ENCODE data around the gene LTBP1.

Gene LTBP1

DNA sequence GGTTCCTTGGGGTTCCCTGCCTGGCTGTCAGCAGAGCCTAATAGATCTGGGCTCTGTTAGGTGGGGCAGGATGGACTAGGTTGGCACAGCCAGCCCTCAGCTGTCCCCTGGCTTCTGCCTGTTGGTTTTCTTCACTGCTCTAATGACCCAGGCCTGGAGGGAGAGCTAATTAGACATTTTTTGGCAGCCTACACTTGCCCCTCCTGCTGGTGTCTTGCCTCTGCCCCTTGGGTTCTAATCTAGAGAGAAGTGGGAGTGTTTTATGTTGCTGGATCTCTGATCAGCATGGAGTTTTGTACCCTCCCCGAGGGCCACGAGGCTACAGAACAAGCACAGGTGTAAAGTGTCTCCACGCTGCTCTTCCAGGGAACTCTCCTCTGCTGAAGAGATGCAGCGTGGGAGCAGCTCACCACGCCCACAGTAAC lies 330.3 kb downstream of the LTBP1 start:
- peak; percentile 30 to 74 for DNase-seq

DNA sequence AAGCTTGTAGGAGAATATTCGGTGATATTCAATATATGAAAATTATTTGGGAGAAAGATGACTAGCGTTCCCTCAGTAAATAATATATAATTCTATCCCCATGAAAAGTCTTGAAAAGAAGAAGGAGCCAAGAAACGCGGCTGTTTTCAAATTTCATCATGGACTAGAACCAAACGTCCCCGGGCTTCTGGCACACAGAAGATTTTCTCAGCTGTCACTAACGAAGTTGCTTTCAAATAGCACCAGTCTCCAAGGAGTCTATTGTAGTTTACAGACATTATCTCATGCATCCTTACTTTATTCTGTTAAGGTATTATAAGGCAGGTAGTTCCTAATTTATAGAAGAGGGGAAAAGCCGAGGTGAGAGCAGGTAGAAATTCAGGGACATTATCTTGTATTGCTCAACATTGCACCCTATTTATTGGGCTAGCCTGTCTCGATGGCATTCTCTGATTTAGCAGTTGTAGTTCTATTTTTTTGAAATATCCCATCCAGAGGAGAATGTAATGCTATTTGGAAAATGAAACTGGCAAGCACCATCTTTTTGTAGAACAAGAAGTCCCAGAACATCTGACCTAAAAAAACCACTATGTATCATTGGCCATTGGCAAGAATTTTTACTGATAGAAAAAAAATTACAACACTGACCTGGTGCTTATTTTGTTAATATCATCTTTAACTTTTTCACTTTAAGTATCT lies 331.6 kb downstream of the LTBP1 start:
- DNase-seq = peak in 1 of 2 experiments; percentile 14

DNA sequence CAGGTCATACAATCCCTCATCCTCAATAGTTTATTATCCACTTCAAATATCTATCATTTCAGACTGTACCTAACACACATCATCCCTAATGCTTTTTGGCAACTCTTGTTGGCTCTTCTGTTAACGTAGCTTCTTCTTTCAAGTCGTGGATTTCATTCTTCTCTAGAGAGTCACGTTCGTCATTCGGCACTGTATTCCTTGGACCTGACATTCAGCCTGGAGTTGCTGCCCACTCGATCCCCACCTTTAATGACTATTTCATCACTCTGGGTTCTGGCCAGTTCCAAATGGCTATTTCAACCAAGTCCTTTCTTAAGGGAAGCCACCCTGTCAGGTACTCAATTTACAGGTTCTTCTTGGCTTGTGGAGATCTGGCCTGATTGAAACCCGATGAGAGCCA lies 337.5 kb downstream of the LTBP1 start:
- no peak for DNase-seq

DNA sequence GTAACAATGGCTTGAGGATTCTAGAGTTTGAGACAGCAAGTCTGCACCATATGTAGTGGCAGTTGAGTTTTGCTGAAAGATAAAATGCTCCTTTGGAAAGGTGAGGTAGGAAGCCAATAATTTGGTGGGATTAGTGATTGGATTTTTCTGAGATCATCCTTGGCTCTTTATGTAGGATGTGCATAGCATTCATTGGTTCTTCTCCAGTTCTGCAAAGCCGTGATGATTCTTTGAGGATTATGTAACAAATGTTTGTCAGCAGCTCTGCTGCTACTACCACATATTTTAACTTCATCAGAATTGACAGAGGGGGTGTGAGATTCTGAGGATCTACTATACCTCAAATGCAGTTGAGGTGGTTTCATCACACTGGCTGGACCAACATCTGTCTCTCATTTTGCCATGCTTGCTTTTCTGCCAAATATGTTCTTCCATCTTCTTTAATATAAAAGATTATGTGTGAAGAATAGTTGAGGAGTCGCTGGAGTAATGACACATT lies 340.8 kb downstream of the LTBP1 start:
- no peak for DNase-seq

DNA sequence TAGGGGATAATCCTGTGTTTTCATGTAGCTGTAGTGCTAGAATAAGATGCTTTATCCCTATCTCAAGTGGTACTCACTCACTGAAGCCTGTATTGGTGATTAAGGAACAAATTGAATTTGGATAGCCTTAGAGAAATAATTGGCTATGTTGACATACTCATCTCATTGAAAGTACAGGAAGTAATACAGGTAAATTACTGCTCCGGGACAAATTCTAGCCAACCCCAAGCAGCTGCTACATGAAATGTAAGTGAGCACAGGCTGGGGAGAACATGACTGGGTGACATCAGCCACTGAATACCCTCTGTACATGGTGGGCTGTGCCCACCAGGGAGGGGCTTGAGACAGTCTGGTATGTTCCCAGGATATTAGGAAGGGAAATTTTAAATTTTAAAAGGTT lies 341.3 kb downstream of the LTBP1 start:
- DNase-seq = no peak

DNA sequence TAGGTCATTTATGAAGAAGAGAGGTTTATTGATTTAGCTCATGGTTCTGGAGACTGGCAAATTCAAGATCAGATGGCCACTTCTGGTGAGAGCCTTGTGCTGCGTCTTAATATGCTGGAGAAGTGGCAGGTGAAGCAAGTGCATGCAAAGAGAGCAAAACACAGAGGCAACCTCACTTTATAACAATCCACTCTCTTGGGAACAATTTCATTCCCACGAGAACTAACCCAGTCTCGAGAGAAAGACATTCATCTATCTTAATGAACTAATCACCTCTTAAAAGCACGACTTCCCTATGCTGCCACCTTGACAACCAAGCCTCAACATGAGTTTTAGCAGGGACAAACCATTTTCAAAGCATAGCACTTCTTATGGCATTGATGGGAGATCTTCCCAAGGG lies 343.2 kb downstream of the LTBP1 start:
- DNase-seq = no peak

DNA sequence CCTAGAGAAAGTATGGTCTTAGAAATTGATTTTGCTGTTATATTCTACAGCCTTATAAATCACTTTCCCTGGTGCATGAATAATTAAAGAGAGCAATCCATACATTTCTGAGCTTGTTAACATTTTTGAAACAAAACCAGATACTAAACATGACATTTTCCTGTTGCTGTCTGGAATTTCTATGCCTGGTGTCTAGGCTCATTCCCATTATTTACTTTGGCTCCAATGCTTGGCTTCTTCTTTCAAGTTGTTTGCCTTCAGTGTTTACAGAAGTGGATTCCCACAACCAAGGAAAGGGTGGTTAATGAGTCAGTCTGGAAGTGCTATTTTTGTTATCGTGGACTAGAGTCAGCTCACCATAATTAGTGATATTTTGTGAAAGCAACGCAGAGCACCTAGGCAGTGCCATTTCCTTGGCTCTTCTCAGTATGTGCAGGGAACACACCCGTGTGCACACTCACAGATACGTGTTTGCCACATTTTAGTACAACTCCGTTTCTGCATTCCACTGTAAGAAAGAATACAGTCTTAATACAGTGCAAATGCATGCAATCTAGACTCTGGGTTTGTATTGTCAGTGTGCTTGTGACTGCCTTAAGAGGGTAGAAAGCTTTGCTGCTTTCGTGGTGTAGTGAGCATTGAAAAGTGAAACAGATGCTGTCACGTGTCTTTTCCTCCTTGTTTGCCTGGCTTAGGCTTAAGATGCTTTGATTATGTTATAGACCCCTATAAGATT lies 344.7 kb downstream of the LTBP1 start:
- DNase-seq = peak; percentile 51 to 78

DNA sequence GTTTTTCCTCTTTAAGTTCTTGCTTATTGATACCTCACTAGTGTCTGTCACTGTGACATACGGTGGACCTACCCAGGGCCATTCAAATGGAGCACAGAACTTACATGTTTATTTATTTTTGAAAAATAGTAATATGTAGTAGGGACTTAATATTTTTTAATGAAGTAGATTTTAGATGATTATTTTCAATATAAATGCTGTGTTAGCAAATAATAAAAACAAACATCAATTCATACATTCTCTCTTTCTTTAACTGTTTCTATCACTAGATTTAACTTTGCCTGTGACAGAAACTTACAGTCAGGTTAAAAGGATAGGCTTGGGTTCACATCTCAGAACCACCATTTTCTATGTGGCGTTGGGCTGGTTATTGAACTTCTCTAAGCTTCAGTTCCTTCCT lies 345.3 kb downstream of the LTBP1 start:
- no peak for DNase-seq

DNA sequence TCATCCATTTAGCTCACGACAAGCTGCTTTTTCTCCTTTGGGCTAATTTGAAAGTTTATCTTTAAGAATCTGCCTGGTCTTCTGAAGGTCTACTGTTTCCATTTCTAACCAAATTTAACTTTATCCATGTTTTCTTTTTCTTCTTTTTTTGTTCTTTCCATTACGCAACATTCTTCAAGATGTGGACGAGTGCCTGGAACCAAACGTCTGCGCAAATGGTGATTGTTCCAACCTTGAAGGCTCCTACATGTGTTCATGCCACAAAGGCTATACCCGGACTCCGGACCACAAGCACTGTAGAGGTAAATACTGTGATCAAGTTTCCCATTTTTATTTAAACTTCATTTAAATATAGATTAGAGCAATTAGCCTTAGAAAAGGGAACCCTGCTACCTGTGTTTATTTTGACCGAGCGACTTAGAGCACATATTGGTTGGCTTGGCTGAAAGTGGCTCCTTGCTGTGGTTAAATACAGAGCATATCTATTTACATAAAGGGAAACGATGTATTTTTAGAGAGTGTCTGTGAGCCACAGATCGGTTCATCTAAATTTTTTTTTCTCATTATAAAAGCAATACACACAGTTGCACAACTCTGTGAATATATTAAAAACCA lies 346.3 kb downstream of the LTBP1 start:
- no peak for DNase-seq

DNA sequence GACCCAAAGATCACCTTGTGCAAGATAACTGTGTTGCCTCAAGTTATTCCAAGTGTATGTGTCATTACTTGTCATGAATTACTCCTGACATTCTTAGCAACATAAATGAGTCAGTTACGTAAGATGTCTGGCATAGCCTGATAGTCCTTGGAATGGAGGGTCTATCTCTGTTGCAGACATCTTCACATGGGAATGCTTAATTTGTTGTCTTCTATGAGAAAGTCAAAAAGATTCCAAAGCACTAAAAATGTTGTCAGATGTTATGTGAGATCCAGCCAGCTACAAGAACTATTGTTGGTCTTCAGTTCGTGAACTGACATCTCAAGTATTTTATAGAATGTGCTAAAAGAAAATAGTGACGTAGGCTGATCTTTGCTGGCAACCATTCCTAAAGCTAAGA lies 351.5 kb downstream of the LTBP1 start:
- no peak for DNase-seq

DNA sequence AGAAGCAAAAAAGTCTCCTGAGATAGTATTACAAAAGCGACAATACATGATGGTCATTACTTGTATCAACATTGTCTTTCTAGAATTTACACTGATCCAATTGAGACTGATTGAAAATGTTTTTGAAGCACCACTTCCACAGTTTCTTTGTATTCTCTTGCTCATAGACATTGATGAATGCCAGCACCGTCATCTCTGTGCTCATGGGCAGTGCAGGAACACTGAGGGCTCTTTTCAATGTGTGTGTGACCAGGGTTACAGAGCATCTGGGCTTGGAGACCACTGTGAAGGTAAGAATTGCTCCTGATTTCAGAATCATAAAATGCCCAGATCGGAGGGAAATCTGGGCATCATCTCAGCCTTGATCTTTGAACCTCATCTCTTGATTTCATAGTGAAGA lies 354.6 kb downstream of the LTBP1 start:
- no peak for DNase-seq

DNA sequence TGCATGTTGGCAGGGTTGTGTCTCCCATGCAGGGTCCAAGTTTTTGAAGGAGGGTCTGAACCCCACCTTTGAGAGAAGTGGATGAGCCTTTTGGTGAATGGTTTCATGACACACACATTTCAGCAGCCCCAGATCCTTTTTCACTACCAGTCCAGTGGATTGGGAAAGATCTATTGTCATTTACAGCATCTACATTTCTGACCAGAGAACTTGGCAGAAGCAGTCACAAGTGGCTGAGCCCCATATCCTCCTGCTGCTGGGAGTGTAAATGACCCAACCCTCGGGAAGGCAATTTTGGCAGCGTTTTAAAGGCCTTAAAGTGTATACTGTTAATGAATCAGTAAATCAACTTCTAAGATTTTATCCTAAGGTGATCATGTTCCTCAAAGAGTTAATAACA lies 355.6 kb downstream of the LTBP1 start:
- DNase-seq = no peak

DNA sequence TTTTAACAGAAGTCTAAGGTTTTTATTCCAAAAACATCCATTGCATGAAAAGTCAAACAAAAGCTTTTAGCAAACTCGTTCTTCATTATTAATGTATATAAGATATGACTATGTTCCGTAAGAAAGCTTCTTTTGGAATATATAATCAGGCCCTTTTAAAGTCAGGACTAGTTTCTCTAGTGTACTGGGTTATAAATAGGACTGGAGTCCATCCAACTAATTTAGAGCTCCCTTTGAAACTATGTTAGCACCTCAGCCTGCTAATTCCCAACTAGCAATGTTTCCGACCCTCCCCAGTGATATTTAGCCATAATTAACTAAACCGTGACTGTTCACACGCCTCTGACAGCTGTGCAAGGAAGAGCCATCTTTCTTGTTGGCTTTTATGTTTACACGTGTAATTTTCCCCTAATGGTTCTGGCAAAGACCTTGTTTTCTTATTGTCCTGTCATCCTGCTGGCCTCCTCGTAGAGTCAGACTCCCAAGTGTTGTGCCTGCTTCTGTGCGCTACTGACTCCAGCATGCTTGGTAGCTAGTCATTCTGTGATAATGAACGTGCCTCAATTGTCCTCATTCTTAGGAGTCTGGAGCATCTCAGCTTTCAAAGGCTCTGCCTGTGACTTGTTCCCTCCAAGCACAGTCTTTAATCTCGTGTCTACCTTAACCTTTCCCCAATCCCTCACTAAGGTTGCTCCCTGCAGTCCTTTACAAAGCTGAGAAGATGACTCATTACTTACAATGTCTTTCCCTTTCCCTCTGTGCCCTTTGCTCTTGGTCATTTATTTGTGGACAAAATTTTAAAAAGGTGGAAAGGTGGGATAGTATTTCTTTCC lies 357.5 kb downstream of the LTBP1 start:
- peak in 1 of 2 experiments; percentile 37 for DNase-seq

DNA sequence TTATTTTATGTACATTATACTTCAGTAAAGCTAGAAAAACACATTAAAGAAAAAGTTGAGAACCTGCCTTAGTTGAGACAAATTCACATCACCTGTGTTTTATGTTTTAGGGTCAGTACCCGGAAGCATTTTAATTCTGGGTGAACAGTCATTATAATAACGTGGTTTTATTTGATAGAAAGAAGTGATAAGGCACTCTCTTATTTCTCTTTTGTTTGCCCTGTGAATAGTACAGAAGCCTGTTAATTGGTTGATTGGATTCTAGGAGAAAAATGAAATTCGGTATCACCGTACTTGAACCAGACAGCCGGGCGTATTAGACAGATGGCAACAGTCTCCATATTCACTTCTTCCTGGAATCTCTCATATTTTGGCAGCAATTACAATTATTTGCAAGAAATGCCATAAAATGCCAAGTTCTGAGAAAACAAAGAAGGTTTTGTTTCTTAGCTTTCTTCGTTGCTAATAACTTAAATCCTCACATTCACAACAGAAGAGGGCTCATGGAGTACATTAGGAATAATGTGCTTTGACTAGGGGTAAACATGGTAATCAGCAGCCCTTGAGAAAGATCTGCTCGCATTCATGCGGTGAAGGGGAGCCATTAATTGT lies 361.0 kb downstream of the LTBP1 start:
- DNase-seq = peak in 1 of 2 experiments; percentile 48

DNA sequence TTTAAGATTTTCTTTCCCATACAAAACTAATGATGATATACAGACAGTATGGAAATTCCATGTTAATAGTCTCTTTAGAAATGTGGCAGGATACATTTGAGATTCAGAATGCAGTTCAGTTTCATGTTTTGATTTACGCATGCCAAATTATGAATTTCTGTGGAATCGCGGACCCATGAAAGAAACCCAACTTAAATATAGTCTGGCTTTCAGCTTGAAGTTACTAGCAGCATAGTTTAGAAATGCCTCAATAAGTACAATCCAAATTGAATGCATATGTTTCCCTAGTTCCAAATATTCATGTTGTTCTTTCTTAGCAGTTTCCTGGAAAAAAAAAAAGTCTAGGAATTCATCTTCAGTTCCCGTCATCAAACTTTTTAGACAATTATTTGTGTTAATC lies 365.6 kb downstream of the LTBP1 start:
- no peak for DNase-seq

DNA sequence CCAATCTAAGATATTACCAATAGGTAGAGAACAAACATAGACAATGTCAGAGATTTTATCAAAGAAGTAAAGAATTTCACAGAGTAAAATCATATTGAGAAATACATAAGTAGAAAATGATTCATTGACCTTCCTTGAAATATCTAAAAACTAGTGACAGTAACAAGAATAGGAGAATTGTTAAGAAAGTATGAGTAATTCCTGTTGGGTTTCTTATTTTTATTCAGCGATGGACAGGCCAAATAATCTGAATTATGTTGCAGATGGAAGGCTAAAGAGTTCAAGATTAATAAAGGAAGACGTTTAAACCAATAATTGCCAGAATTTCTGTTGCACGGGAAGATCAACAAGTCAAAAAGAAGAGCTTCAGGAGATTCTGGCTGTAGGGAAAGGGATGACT lies 366.3 kb downstream of the LTBP1 start:
- no peak for DNase-seq

DNA sequence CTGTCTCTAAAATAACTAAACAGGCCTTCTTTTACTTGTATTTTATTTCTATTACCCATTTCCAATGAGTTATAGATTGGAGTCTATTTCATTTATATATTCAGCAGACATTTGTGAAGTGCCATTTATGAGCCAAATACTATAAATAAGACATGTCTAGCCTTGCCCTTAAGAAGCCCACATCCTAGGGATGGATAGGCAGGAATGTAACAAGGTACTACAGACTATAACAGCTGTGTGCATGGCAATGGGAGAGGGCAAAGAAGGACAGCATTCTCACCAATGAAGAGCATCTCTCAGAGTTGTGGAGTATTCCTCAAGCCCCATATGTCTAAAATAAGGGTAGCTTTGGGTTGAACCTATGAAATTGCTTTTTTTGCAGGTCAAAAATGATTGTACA lies 367.8 kb downstream of the LTBP1 start:
- no peak for DNase-seq

DNA sequence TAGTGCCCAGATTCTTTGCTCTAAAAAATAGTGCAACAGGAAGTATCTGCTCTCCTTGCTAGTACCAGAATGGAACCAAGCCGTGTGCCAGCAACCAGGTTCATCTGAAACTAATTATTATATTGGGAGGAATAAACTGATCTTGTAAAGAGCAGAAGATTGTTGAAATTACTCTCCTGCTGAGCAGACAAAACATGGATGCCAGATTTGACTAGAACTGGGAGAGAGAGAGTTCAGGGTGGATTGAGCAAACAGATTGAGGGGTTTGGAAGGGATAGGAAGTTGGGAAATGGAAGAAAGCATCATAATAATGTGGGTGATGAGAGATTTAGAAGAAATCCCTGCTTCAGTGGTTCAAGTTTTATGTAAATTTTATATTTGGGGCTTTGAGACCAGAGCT lies 369.6 kb downstream of the LTBP1 start:
- no peak for DNase-seq

DNA sequence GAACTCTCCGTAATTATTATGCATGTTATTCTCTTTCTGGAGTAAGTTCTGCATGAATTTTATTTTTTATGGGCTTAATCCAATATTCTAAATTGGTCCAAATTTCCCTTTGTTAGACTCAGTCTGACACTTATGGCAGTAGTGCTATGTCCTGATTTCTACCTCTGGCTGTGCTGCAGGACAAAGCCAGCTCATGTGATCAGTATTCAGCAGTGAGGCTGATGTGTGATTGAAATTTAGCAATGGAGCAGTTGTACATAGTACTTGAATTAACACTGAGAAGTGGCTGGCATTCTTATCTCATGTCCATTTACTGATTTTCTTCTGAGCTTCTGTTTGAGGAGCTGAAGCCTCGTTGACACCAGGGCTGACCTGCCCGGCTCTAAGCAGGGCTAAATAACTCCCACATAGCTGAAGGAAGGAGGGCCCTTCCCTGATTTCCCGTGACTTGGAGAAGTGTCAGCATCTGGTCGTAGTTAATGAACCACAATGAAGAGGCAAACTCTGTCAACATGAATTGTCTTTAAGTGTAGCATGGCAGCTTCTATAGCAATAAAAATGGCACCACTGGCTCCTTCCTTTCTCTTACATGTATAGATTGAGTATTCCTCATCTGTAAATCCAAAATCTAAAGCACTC lies 370.7 kb downstream of the LTBP1 start:
- no peak for DNase-seq

DNA sequence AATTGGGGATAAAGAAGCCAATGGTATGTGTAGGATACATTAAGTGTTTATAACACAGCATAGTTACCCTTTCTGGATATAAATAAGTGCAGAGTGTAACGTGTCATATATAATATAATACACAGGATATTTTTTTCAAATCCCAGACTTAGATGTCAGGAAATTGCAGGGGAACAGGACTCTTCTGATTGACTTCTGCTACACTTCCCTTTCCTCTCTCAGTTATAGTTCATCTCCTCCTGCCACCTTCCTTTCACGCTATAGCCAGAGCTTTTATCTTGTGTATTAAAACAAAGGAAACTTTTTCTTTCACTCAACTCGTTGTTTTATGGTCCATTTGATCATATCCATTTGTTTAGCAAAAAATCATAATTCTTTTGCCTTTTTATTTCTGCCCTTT lies 371.7 kb downstream of the LTBP1 start:
- no peak for DNase-seq

DNA sequence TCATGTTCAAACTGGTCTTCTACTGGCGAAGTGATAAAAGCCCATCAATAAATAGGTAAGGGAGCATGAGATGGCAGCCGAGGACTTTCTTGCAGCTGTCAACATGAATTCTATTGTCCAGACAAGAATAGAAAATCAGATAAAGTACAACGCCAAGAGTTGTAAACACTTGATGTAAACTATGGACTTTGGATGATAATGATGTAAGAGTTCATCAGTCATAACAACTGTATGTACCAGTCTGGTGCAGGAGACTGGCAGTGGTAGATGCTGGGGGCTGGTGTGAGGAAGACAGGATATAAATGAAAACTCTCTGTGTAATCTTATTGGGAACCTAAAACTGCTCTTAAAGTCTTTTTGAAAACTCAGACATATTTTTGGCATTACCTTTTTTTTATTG lies 373.8 kb downstream of the LTBP1 start:
- no peak for DNase-seq

DNA sequence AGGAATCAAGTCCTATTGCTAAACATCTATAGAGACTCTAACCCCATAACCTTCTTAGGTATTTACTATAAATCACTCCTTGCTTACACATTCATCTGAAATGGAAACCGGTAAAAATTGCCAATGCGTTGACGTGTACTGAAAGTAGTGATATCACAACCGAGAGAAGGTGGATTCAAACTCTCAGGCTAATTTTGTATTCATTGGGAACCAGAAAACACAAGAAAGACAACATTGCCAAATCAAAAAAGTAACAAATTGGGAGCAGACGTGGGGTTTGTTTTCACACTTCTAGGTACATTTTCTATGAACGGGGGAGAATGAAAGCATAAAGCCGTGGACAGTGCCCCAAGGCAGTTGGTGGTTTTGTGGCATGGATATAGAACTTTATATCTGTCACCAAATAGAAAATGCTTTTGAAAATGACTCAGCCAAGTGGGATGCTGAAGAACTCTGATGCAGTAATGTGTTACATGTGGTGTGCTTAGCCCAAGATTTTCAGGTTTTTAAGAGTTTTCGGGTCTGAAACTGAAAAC lies 374.6 kb downstream of the LTBP1 start:
- no peak for DNase-seq

Data from NCI-H446 (cell line).